NCI-H1048 (cell line): ENCODE results near the gene NUAK2.

ENCODE experiments used
- DNase-seq: peaks from one replicate; lab custom pipeline; 2025; lab: John Stamatoyannopoulos, UW

Gene NUAK2

DNA sequence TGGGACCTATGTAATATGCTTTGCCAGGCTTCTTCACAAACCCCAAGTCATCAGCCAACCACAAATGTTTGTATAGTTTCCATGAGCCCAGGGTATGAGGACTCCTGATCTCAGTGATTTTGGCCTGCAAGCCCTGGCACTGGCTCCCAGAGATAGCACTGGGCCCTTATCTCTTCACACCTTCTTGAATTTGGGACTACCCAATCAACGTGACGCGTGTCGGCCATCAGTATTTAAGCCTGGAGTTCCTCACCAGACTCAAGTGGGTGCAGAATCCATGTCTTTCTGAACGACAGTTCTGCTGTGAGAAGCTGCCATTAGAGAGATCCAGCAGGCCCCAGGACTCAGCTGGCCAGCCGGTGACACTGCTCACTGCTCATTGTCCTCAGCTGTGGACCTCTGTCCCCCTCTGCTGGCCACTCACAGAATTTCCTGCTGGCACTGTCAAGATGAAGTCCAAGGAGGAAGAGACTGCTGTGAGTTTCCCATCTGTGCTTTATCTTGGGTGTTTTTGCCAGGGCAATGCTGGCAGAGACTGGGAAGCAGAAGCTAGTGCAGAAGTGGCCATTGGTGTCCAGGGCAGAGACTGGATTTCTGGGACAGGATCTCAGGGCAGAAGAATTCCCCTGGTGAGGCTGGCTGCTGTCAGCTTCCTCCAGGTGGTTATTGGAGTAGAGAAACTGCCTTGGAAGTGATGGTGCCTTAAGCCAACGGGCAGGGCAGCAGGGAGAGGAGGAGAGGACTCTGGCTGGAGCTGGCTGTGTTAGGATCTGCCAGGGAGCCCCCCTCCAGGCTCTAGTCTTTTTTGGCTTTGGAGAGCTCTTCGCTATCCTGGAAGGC lies 65.4 kb downstream of the NUAK2 start:
- peak; percentile 26 for DNase-seq
